ENCODE data around the gene VSIG2. TPM values are rescaled to one million over a fixed set of nuclear protein-coding genes. Genes with fewer than 3 reads are reported as not detected.

Gene VSIG2
- total and polyA plus RNA-seq, 10 of the 15 experiments (the other 5 are each of a cell fraction or from before 2014, with no cell fraction given): 0.13 to 0.31 (median 0.15) TPM; not detected in 5

GRCh38 chr11:124746621-124747243 lies 5.3 kb downstream of the VSIG2 start (continued):
- no peak for TF ChIP-seq SUPT20H (IDR thresholded peaks at IDR 0.05; ENCODE audit: borderline replicate concordance, control insufficient read depth, low read depth, low read length)
- TF ChIP-seq POLR2A (IDR thresholded peaks at IDR 0.05; ENCODE audit: low read depth, low read length): peak; percentile 70
- no peak for TF ChIP-seq USF2 (IDR thresholded peaks at IDR 0.05; ENCODE audit: borderline replicate concordance, low read depth, low read length)
- TF ChIP-seq RAD51 (IDR thresholded peaks at IDR 0.05): no peak
- no peak for TF ChIP-seq NRF1 (conservative IDR thresholded peaks at IDR 0.05; ENCODE audit: low read depth, low read length)
- no peak for TF ChIP-seq RBBP5 (conservative IDR thresholded peaks at IDR 0.05)
- TF ChIP-seq LARP7 (IDR thresholded peaks at IDR 0.05): 0 out of 2 replicates have a peak, but pooled peaks have one; percentile 47
- TF ChIP-seq MAX (IDR thresholded peaks at IDR 0.05; ENCODE audit: low read depth, low read length): peak; percentile 17; the same call in 1 of the 2 replicates
- TF ChIP-seq RCOR1 (conservative IDR thresholded peaks at IDR 0.05; ENCODE audit: low read depth, low read length): no peak
- no peak for TF ChIP-seq ATF3 (IDR thresholded peaks at IDR 0.05; ENCODE audit: borderline replicate concordance, extremely low read depth, low read depth, low read length)
- TF ChIP-seq SREBF2 (IDR thresholded peaks at IDR 0.05; ENCODE audit: low read length): no peak
- no peak for TF ChIP-seq HDAC6 (IDR thresholded peaks at IDR 0.05; ENCODE audit: unreplicated experiment)
- peak; percentile 64; the same call in 1 of the 3 replicates for TF ChIP-seq POU2F2 (IDR thresholded peaks at IDR 0.05; ENCODE audit: borderline replicate concordance, low read depth, low read length)
- no peak for TF ChIP-seq CREB1 (IDR thresholded peaks at IDR 0.05; ENCODE audit: low read depth)
- TF ChIP-seq ZNF687 (IDR thresholded peaks at IDR 0.05): no peak
- TF ChIP-seq ZBED1 (IDR thresholded peaks at IDR 0.05; ENCODE audit: borderline replicate concordance): no peak
- no peak for TF ChIP-seq PBX3 (IDR thresholded peaks at IDR 0.05; ENCODE audit: insufficient replicate concordance, low read depth, low read length)
